Right ventricle myocardium superior (tissue), 1 donor: Measurements from ENCODE around the gene CPA4. TPM values are rescaled to one million over a fixed set of nuclear protein-coding genes. Genes with fewer than 3 reads are reported as not detected.

ENCODE experiments used
- ATAC-seq: fragments of 200-7000 bp; cut with Tn5 transposase; one replicate; pipeline ENCODE4 v1.9.1; 2020; ENCODE audit warnings: mild to moderate bottlenecking; ENCODE audit not compliant: poor library complexity
- DNase-seq: peaks from one replicate; pipeline ENCODE4 v3.0.0-alpha.2; 2020
- intact Hi-C: fragments of 100-400 bp; cut with DNase I; formaldehyde crosslinking; loops from one replicate; pipeline ENCODE4 v1.11.2; 2022
- total RNA-seq: library from RNA; stranded (reverse); fragmentation: NEBNext Ultra II Directional; extraction: Animal tissue kit (Norgen Biotek cat#: 25700); gene quantifications from one replicate; pipeline ENCODE4 v1.2.1, GENCODE V29; 2021
- donor health status: DM: no; HTN: yes; CAD: no; lungs with severe emphysema.

The CPA4 gene
- total RNA-seq, 1 donor from 2014 or later, result not detected

DNA sequence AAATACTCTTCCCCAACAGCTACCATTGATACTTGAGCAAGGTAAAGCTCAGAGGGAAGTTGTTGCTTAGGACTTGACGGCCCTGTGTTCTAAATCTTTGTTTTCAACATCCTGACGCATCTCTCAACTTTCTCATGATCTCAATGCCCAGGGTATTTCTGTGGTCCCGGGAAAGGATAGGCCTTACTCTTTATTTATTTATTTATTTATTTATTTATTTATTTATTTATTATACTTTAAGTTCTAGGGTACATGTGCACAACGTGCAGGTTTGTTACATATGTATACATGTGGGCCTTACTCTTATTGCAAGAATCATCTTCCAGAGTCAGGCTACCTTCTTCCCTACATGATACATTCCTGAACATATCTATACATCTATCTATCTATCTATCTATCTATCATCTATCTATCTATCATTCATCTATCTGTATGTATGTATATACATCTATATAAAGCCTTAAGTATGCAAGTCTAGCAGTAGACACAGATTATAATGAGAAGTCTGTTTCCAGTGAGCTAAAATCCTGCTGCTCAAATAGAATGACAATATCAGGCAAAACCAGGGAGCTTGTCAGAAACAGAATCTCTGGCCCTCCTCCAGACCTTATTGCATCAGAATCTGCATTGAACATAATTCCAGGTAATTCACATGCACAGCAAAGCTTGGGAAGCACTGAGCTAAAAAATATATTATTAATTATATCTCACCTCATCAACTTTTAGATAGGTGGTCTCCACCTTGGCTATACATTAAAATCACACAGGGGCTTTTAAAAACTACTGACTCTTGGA, 39.5 kb downstream of the CPA4 start:
- no peak for ATAC-seq
- intact Hi-C loops, result no loop called here
- no peak for DNase-seq

DNA sequence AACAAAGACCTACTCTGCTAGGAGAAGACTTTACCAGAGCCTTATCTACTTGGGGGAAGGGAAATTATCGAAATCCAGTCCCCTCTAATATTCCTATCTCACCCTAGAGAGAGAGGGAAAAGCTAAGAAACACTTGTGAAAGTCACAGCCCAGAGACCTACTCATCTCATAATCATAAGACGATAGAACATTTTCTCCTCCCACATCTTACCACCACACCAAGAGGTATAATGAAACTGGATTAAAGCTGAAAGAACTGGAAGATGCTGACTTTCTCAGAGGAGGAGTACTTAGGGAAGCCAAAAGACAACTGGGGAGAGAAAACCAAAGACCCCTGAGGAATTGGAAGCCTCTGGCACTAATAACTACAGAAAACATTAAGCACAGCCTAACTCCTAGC, 40.9 kb downstream of the CPA4 start:
- intact Hi-C loops, result no loop called here
- no peak for DNase-seq
- ATAC-seq, result no peak

DNA sequence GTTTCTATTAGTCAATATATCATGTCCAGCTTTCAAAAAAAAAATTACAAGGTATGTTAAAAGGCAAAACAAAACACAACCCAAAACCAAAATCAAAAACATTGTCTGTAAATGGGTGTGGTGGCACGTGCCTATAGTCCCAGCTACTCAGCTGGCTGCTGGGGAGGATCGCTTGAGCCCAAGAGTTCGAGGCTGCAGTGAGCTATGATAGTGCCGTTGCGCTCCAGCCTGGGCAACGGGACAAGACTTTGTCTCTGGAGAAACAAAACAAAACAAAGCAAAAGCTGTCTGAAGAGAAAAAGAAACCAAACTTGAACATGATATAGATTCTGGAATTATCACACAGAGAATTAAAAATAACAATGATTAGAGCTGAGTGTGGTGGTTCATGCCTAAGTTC, 41.3 kb downstream of the CPA4 start:
- intact Hi-C loops, result no loop called here
- ATAC-seq (no peak), DNase-seq (no peak)

DNA sequence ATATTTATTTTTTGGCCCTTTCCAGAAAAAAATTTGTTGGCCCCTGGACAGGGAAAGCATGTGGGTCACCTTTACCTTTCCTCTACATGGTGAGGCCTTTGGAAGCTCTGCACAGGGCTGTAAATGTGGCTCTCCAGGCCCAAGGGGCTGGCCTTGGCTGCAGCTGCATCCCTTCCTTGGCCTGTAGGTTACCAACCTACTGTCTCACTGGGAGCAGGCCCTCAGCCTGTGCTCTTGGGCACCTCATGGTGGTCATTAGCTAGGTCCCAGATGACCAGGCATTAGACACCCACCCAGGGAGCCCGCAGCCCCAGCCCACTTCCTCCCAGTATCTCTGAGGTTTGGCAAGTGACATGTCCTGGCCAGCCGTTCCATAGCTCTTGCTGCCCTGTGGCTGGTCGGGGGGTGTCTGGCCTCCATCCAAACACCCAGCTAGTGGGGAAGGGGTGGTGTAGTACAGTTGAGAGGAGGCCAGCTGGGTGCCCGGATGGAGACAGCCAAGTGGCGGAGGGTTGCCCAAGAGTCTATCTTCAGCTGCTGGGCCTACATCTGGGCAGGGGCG, 44.5 kb downstream of the CPA4 start:
- no peak for DNase-seq

DNA sequence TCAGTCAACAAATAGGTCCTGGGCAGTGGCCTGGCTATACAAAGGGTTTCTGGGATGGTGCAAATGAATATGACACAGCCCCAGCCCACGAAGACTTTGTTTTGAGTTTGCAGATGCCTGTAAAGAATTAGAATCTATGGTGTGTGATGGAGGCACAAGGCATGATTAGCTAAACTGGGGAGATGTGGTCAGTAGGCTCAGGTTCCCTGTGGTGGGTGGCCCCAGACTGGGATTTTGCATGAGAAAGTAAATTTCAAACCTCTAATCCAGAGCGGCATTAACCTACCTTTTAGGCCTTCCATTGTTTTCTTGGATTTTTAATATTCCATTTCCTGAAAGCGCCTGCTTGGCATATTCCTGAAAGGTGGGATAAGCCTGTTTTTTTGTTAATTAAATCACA, 45.3 kb downstream of the CPA4 start:
- no peak for ATAC-seq
- DNase-seq, result no peak
- intact Hi-C loops, result no loop called here

More for the DNA sequence above, 44.5 kb downstream of the CPA4 start:
- intact Hi-C loops, result no loop called here
- no peak for ATAC-seq

DNA sequence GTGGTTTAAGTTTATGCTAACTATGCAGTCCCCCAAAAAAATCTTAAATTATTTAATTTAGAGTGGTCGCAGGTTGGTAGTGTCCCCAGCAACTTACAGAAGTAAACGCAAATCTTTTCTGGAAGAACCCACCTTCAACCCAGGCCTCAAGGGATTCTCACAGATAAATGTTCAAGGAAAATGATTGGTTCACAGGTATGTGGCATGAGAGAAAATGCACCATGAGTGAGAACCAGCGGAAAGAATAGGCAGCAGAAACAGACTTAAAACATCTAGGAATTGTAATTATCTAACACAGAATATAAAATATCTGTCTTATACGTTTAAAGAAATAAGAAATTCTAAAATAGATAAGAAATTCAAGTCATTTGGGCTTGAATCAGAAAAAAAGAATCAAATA, 48.9 kb downstream of the CPA4 start:
- intact Hi-C loops, result no loop called here
- DNase-seq, result no peak
- no peak for ATAC-seq

DNA sequence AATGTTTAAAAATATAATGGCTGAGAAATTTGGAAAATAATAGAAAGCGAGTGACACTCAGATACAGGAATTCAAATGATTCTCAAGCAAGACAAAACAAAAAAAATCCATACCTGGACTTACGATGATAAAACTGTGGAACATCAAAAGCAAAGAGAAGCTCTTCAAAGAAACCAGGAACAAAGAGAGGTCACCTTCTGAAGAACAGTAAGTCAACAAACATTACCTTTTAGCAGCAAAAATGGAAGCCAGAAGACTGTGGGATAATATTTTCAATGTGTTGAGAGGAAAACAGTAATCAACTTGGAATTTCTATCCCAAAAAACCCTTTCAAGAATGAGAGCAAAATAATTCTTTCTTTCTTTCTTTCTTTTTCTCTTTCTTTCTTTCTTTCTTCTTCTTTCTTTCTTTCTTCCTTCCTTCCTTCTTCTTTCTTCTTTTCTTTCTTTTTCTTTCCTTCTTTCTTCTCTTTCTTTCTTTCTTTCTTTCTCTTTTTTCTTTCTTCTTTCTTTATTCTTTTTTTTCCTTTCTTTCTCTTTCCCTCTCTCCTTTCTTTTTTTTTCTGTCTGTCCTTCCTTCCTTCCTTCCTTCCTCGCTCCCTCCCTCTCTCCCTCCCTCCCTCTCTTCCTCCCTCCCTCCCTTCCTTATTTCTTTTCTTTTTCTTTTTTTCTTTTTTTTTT, 49.9 kb downstream of the CPA4 start:
- no peak for ATAC-seq
- intact Hi-C loops, result no loop called here
- DNase-seq, result no peak

DNA sequence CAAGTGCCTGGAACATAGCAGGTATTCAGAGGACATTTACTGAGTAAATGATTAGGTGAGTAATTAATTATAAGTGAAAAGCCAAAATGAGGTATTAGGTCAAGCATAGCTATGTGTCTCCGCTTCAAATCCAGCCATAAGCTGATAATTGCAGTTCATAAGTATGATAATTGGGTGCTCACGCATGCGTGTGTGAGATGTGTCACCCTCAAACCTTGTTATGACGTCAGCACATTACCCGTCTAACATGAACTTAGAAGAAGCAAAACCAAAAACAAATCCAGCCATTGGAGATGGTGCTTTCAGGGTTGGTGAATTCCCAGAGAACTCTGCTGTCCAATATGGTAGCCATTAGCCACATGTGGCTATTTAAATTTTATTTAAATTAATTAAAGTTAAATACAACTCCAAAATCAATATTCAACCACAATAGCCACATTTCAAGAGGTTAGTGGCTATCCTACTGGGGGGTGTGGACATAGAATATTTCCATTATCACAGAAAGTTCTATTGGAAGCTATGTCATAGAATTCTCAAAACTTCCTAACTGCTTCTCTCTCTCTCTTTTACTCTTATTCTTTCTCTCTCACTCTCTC, 51.4 kb downstream of the CPA4 start, which contains the start of gene CPA5:
CPA5 (plus strand) TSS at position 546 of the 596 bp plus-strand sequence. CDS start 1,670 bp downstream, outside the sequence.
- intact Hi-C loops, result no loop called here
- ATAC-seq (no peak), DNase-seq (no peak)

DNA sequence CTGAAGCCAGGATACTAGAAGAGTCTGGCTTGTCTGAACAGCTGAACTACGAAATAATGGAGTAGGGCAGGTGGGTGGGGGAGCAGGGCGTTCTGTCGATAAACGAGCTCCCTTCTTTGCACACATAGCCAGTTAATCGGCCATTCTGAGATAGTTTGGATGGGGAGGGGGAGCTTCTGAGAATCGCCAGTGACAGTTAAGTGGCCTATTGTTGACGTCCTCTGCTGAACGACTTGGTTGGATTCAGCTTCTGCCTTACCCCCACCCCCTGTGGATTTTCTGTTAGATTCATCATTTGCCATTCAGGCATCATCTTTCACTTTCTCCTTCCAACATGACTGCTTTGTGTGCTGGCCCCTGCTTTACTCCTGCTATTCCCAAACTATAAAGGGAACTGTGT, 52.2 kb downstream of the CPA4 start:
- intact Hi-C loops, result no loop called here
- DNase-seq (no peak), ATAC-seq (no peak)

DNA sequence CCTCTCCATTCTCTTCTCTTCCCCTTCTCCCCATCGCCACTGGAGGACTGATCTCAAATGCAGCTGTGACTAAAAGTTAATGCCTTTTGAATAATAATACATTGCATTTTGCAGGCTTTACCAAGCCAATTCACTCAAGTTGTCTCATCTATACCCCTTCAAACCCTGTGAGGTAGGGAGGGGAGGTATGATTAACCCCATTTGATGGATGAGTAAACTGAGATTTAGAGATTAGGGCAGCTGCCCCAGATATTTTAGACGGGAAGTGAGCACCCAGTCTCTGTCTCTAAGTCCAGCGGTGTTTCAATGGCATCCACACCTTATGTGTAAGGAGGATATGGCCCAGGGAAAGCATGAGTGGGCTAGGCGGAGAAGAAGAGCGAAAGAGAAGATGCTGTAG, 52.8 kb downstream of the CPA4 start:
- no peak for DNase-seq
- no peak for ATAC-seq
- intact Hi-C loops, result no loop called here

DNA sequence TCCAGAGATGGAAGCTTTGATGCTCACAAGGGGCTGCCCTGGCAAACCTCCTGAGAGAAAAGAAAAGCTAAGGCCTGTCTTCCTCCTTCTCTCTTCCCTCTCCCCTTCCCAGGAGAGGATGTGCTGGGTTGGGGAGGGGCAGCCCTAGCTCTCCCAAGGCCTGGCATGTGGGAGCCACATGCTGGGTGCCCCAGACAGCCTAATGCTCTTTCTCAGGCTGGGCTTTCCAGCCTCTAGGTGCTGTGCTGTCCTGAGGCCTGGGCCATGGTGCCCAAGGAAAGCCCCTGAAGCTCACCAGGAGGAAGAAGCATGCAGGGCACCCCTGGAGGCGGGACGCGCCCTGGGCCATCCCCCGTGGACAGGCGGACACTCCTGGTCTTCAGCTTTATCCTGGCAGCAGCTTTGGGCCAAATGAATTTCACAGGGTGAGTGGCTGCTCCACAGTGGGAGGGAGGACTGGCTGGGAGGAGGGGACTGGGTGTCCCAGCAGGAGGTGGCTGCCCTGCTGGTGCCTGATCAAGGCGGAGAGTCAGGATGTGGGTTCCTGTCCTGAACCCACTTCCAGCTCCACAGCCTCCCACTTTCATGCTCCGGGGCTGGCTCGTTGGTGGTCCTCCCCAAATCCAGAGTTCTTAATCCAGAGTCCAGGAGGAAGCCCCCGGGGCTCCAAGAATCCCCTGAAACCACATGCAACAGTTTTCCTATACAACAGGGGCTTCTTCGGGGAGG, 53.4 kb downstream of the CPA4 start:
- intact Hi-C loops, result no loop called here
- ATAC-seq (no peak), DNase-seq (no peak)

DNA sequence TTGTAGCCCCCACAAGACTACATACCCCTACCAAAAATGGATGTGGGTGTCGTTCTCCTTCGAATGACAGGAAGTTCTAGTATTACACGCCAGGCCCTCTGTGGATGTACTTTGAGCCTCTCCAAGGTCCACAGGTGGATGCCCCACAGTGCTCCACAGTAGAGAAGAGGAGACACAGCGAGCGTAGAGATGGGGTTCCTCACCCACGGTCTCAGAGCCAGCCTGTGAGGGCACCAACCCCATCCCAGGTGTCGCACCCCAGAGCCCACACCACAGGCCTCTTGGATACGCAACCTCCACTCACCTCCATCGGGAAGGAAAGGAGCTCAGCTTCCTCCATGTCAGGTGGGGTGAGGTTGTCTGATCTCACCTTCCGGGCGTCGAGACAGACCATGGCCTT, 54.0 kb downstream of the CPA4 start:
- ATAC-seq (no peak), DNase-seq (no peak)
- intact Hi-C loops, result no loop called here

DNA sequence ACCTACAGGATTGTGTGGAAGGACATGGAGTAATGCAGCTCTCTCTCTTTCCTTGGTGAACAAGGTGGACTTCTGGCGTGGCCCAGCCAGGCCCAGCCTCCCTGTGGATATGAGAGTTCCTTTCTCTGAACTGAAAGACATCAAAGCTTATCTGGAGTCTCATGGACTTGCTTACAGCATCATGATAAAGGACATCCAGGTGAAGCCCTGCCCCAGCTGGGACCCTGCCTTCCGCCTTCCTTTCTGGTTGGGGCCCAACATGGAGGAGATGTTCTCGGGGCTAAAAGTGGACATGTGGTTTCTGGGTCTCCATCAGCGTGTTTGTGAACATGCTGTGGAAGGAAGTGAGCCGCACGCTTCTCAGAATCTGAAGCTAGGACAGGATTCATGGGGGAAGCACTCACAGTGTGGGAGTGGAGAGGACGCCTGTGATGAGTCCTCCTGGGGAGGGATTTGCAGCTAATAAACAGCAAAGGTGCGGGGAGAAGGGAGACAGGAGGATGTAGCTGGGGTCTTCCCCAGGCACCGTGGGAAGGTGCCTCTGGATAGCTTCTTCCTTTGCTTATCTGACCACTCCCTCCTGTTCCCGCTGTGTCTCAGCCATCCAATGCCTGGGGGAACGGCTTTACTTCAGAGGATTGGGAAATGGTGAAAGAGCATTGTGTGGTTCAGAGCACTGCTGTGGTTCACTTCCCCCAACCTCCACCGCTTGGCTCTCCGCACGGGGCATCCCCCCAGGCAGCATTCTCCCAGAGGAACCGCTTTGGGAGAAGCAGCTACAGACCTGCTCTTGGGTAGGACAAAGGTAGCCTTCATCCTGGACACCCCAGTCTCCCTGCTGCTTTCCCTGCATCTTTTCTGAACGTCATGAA, 57.2 kb downstream of the CPA4 start:
- intact Hi-C loops, result no loop called here
- DNase-seq (no peak), ATAC-seq (peak; percentile 34)

DNA sequence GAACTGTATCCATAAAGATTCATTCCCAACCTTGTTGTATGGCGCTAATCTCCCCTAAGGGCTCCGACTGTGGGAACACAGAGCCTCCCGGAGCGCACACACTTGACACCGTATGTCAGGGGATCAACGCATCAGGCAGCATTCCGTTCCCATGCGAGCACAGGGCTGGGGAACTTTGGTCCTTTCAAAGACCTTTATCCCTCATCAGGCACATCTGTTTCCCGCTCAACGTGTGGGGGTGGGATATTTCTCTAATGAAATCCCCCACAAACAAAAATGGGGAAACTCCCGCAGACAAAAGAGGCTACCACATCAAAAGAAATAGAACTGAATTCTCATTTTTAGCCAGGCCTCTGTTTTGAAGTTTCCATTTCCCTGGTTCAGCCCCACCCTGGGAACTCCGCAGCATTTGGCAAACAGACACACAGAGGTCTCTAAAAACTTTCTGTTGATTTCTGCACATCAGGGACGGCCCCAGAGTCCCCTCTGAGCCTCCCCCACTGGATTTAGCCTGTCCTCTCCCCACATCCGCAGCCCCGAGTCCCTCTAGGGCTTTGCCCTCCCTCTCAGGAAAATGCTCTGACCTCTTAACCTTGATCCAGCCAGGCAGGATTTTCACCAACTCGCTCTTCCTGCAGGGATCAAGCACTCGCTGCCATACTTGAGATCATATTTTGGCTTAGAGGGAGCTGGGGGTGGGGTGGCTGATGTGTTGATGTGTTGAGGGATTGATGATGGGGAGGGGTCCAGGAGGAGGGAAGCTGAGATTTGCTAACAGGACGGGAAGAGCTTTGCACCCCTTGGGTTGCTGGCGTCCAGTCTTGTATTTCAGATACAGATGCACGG, 58.2 kb downstream of the CPA4 start:
- intact Hi-C loops, result no loop called here
- peak; percentile 57 for ATAC-seq
- no peak for DNase-seq

DNA sequence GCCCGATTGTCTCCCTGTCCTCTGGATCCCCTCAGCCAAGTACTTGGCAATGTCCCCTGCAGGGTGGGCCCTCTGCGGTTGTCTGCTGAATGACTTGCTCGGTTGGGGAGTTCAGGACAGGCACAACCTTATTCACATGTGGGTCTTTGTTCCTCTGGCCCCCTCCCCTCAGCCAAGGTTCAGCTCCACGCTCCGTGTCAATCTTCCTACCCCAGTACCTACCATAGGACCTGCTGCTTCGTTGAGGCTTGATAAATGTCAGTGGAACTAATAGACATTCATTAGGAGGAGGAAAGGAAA, 58.8 kb downstream of the CPA4 start:
- intact Hi-C loops, result no loop called here
- DNase-seq (no peak), ATAC-seq (peak; percentile 26)

DNA sequence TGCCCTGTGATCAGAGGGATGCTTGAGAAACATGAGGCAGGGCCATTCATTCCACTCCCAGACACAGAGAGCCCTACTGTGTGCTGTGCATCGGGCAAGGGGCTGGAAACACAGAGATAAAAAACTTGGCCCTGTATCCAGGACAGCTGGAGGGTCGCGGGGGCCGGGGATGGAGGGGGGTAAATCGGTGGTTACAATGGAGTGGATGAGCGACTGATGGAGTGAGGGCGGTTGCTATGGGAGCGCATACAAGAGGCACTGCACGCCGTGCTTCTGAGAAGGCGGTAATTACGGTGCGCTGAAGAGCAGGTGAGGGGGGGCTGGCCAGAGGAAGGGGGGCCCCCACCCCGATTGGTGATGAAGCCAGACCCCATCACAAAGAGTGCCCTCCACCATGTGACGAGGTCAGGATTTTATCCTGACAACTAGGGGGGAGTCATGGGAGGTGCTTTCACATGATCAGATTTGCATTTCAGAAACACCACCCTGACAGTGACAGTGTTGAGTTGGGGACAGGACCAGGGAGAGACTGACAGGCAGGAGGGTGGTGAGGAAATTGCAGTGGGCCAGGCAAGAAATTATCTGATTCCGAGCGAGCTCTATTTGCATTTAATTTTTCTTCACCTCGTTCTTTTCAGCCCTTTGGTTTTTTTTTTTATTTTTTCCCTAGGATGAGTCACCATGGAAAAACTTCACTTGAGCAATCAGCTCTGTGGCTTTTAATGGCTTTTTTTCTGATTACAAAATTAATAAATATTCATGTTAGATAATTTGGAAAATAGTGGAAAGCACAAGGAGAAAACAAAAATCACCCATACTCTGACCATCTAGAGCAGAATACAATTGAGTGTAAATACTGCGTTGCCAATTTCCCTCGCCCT, 59.5 kb downstream of the CPA4 start:
- peak; percentile 7 for ATAC-seq
- intact Hi-C loops, result no loop called here
- DNase-seq, result no peak

DNA sequence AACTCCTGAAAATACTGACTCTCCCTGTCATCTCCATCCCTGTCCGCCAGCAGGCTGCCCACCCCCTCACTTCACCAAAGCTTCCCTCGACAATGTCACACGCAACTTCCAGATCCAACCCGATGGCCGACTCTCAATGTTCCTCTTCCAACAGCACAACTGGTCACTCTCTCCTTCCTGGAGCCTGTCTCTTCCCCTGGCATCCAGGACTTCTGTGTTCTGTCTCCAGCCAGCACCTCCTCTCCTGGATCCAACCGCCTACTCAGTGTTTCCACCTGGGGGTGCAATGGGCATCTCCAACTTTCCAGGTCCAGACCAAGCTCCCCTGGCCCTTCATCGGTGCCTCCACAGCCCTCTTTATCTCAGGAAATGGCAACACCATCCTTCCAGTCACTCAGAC, 60.2 kb downstream of the CPA4 start:
- intact Hi-C loops, result no loop called here
- ATAC-seq (no peak), DNase-seq (no peak)
